HG03469 (cell line): Measurements from ENCODE around the gene TRPM1.

Experiments
- ATAC-seq: cut with Tn5 transposase; IDR thresholded peaks from one replicate; pipeline ENCODE4 v1.9.1; 2021; ENCODE audit warnings: mild to moderate bottlenecking, moderate library complexity, moderate number of reproducible peaks; ENCODE audit not compliant: unreplicated experiment

TRPM1 gene

DNA sequence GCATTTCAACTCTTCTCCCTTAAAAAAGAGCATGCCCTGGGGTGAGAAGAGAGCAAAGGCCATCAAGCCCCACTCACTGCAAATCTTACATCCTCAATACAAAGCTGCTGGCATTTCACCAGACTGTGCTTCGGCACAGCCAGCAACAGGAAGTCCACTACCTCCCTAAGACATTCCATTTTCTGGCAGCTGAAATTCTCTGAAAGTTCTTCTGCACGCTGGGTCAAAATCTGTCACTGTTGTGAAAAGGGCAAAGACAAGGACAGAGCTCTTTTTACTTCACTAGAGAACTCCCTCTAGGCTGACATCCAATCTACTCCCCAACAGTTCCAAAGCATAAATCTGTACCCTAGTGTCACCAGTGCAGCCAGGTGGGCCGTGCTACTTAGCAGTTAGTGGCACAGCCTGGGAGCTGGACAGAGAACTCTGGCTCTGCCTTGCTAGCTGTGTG is 116.4 kb downstream of the TRPM1 start:
- ATAC-seq: no peak

DNA sequence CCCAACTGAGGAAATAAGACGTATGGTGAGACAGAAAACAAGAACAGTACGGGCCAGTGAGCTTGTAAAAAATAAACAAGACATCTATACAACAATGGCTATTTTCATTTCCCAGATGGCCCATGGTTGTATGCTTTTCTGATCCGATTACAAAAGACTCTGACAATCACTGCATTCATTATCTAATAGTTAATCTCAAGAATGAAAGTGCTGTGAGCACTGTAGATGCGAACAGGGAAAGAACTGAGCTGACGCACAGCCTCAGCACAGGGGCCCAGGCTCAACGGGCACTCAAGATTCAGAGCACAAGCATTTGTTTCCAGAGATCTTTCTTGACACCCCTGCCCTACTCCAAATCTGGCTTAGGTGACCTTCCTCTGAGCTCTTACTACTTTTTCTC is 117.0 kb downstream of the TRPM1 start:
- no peak for ATAC-seq

- no peak for ATAC-seq
Observed at GRCh38 chr15:30984118-30984517, 117.4 kb downstream of the TRPM1 start.

GRCh38 chr15:30979457-30979856 is 122.1 kb downstream of the TRPM1 start:
- no peak for ATAC-seq

DNA sequence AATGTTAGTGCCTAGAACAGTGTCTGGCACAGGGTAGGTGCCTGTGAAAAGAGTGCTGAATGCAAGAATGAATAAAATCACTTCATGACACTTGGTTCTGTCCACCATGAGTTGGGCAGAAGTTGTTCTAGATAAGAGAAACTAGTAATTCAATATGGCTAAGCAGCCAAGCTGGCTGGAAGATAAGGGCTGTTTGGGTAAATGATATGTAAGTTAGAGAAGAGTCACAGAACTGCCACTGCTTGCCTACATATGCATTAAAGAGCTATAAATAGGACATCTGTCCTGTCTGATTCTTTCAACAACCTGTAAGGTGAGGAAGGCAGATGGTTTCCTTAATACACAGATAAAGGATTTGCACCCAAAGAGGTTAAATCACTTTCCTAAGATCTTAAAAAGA is 123.2 kb downstream of the TRPM1 start:
- no peak for ATAC-seq

GRCh38 chr15:30974112-30974511 is 127.4 kb downstream of the TRPM1 start:
- no peak for ATAC-seq

DNA sequence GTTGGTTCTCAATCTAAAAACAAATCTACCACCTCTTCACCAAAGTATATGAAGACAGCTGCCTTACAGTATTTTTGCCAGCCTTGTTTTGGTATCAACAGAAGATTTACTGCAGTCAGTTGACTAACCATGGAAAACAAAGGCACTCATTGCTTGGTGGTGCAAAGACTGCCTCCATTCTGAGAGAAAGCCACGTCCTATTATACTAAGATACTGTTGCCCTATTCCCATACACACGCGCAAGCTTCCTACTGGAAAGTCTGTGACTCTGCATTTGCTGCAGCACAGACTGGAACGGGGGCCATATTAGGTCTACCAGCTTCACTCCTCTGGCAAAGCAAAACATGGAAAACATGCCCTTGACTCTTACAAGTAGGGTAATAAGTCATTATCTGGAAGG is 128.1 kb downstream of the TRPM1 start:
- no peak for ATAC-seq

DNA sequence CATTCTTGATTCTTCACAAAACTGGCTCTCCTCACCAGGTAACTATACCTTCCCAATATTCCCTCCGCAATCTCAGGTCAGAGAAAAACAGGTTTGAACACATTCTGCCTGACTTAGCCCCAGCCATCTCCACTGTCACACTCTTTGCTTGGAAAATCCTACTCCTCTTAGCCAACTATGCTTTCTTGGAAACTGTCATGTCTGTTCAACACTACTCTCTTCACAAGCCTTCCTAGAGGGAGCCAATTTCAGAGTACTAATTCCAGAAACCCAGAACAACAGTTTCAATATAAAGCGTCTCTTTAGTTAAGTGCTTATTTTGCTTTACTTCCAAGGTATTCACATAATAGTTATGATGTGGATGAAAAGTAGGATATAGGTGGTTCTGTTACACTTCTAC is 131.8 kb downstream of the TRPM1 start:
- ATAC-seq: no peak

DNA sequence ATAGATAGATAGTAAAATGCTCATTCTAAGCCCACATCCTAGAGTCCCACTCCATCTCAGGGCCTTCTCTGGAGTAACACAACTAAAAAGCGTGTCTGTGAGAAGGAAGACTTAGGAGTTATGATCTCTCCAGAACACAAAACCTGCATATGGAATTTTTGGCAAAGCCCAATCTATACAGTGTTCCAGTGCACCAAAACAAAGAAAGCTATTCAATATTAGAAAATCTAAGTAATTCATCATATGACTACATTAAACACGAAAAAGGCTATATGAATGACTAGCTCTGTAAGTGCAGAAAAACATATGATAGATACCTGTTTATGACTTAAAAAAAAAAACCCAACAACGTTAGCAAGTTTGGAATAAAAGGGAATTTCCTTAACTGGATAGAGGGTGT is 137.8 kb downstream of the TRPM1 start:
- no peak for ATAC-seq

DNA sequence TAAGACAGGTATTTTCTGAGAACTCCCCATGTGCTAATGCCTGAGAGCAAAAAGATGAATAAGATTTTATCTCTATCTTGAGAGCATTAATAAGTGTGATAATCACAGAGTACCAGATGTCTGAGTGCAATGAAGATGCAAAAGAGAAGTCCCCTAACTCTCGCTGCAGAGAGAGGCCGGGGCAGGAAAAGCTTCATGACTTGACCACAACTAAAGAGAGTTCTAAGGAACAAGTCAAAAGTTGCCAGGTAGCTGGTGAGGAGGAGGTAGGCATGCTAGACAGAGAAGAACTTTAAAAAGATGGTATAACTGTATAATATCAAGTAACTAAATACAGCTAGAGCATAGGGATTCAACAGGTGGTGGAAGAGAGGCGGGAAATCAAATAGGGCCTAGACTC is 138.9 kb downstream of the TRPM1 start:
- no peak for ATAC-seq

DNA sequence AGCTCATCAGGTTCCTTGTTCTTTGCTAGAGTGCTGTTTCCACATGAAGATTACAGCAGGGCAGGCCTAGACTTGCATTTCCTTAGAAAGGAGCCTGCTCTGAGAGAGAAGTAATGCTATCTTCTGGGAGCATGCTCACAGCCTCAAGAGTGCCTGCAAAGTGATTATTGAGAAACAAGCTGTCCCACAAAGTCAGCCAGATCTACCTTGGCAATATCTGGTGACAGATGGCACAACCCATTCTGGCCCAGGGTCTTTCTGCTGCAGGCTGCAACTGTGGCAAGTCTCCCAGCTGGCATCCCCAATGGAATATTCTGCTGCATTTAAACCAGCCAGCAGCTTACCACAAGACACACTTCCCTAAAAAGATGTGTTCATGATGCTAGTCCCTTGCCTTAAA is 139.4 kb downstream of the TRPM1 start:
- ATAC-seq: no peak

DNA sequence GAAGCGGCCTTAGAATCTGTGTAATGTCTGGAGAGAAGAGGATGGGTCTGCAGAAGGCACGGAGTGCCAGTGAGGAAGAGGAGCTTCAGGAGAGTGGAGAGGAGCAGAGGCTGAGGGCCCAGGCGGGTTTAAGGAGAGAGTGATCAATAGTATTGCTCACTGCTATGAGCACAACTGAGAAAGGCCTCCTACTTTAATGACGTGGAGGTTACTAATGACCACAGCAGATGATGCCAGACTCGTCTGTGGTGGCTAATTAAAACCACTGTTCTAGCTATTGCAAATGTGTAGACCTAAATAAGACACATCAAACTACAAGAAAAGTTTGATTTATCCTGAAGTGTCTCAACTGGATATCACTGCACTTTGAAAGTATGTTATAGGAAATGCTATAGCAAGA is 143.3 kb downstream of the TRPM1 start:
- ATAC-seq: no peak

DNA sequence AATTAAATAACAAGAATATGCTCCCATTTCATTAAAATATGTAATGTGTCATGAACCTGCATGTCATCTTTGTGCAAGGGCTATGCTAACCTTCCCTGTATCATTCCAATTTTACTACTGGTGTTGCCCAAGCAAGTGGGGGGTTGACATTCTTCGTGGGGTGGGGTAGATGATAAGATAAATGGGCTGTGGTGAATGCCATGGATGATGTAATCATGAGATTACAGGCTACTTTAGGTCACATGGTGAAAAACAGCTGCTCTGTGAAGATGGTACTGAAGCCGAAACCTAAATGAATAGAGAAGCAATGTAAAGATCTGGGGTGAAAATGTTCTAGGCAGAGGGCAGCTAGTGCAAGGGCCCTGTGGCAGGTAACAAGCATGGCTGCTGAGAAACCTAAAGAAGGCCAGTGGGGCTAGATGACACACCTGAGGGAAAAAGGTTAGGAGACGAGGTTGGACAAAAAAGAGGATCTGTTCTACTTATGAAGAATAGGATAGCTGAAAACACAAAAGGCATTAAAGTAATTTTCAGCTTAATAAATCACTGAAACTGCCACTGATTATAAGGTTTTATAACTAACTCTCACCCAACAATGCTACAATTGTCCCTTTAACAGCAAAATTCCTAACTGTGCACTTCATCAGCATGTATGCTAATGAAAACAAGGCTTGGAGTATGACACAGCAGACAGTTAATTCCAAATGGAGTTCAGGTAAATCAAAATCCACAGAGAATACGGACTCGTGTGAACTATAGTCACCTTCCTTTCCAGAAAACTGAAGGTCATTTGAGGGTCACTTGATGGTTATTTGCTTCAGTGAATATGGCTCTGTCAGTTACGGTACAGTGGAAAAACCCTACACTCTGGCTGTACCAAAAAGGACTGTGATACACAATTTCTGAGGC is 145.1 kb downstream of the TRPM1 start:
- no peak for ATAC-seq

DNA sequence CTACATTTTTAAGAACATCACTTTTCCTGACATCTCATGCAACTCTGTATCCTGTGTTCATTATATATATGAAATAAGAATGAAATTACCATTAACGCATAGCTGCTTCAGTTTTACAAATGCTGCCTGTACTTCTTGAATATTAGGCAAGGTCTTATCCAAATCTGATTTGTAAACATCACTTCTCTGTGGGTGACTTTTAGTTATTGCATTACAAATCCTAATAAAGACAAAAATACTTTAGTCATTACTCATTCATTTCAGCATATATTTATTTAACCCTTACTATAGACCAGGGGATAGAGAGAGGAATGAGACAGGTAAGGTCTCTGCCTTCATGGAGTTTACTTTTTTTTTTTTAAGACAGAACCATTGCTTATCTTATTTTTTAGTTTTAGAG is 146.9 kb downstream of the TRPM1 start:
- no peak for ATAC-seq

DNA sequence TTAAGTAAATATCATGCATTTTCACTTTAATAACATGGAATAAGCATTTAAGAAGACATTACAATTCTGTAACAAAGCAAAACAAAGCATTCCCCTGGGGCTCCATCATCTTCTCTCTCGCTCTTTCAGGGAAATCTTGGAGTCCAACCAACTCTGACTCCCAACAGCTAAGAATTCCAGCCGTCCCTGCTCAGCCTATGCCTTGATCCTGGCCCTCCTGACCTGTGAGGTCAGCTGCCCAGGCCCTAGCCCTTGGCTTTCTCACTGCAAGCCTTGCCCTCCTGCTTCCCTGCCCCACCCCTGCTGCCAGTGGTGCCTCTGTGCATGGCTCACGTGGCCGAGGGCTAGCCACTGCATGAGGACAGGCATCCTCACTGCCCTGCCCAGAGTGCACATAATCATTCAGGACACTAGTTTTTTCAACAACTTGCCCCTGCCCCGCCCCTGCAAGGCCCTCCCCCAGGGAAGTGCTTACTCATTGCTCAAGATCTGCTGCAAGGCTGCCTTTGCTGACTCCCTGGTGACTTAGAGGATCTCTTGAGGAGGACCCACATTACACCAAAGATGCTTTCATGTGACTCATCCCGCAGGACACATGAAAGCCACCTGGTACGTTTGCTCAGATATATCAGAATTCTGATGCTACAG is 147.7 kb downstream of the TRPM1 start:
- ATAC-seq: no peak

- ATAC-seq: no peak
Observed at GRCh38 chr15:30953183-30953582, 148.3 kb downstream of the TRPM1 start.
